Stimulated activated CD4-positive, alpha-beta T cell treated with anti-CD3 and anti-CD28 coated beads, TNF-alpha, amount 100 ng/mL, for 1 hour (primary cell): ENCODE measurements around the gene AKR1B1.

ENCODE experiments used
- DNase-seq, 3 donors: peaks; one replicate each; pipeline ENCODE4 v3.0.0-alpha.2; 2020; ENCODE audit warnings: low read depth in 3 of 3, low spot score in 1 of 3

AKR1B1 gene

DNA sequence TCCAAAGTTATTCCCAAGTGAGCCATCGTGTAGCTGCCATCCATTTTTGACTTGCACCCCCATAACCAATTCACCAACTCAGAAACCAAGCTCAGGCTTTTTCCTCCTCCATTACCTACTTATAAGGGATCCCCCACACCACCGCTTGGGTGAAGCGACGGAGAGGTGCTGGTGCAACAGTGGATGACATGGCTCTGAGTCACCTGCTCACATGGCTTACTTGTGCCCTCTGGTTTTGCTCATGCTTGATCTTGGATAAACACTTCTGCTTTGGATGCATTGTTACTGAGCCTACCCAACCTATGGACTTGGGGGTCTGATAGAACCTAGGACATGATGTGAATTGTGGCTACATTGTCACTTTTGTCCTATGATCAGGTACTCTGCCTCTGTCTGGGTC, 12.0 kb upstream of the AKR1B1 start:
- no peak for DNase-seq

DNA sequence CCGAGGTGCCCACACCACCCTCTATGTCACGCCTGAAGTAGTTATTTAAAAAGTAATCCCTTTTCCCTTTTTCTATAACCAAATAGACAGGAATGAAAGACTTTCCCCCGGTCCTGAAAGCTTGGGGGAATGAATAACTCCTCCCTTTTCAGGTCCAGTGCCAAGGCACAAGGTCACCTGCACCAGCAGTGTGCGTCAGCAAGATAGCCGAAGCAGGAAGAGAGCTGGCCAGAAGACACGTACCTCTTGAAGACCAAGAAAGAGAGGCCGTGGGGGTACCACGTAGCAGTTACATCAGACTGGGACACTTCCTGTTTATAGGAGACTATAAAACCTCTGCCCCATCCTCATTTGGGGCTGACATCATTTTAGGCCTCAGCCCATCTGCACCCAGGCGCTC, 10.7 kb upstream of the AKR1B1 start:
- no peak for DNase-seq

DNA sequence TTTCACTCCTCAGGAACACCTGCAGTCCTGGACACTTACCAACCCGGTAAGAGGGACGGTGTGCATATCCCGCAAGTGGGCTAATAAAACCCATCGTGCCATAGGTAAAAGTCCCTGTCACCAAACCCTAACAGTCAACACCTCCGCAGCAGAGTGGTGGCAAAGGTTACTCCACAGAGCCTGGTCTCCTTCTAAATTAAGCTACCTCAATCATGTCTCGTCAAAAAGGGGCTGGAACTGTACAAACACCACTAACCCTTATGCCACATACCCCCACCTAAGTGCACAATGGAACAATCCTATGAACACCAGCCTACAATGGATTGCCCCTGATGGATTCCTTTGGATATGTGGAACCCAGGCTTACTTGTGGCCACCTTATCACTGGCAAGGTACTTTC, 9.6 kb upstream of the AKR1B1 start:
- DNase-seq, result no peak

DNA sequence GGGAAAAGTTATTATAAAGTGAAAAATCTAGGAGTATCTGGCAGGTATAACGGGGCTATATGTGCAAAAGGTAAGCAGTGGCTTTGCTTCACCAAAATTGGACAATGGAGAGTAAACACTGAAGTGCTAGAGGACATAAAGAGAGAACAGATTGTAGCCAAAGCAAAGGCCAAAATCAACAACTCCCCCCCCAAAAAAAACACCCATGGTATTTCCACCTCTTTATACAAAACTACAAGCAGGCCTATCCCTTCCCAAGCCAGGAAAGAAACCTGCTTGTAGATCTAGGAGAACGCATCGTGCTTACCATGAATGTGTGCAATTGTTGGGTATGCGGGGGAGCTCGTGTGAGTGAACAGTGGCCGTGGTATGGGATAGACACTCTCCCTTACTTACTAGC, 9.2 kb upstream of the AKR1B1 start:
- DNase-seq, result no peak

DNA sequence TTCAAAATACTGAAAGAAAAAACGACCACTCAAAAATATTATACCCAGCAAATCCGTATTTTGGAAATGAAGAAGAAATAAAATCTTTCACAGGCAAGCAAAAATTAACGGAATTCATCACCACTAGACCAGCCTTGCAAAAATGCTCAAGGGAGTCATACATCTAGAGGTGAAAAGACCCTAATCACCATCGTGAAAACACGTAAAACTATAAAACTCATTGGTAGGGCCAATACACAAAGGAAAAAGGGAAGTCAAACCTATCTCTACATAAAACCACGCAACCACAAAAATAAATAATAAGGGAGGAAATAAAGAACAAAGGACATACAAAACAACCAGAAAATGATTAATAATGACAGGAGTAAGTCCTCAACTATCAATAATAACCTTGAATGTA, 6.6 kb upstream of the AKR1B1 start:
- DNase-seq, result no peak

DNA sequence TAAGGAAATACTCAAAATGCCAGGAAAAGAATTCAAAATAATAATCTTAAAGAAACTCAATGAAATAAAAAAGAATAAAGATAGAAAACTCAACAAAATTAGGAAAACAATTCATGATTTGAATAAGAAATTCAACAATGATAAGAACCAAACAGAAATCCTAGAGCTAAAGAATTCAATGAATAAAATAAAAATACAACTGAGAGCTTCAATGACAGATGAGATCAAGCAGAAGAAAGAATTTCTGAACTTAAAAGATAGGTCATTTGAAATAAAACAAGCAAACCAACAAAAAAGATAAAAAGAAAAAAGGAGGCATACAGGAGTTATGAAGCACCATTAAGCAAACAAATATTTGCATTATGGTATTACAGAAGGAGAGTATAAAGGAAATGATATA, 5.6 kb upstream of the AKR1B1 start:
- DNase-seq, result no peak

DNA sequence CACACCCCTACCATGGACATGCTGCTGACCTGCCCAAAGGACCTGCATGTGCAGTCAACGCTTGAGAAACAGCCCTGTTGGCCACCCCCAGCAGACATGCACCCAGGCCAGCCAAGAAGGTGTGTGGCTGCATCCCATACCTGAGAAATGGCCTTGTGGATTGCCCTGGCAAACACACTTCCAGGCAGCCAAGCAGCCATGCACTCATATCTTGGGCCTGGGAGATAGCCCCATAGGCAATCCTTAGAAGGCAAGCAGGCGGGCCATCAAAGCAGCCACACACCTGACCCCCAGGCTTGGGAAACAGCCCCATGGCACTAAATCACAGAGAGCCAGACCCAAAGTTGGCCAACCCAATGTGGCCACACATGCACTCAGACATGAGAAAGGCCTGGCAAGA, 4.9 kb upstream of the AKR1B1 start:
- no peak for DNase-seq

DNA sequence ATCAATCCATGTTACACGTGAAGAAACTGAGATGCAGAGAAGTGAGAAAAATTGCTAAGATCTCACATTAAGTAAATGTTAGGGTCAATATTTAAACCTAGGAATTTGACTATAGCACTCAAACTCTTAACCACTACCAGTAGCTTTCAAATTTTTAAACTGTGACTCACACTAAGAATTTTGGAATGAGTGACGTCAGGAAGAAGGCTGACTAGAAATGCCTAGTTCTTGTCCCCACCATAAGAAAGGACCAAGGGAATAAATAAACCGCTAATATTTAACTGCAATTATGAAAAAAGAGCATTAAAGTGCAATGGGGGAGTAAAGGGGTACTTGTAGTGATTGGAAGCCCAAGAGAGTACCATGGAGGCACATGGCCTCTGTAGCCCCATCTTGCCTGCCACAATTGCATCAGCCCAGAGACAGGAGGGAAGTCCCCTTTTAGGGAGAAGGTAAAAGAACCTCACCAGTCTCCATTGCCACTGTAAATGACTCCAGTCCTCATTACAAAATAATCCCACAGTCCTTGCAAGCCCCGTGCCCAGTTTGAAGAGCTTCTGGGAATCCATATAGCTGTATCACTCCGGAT, 3.5 kb upstream of the AKR1B1 start:
- no peak for DNase-seq

DNA sequence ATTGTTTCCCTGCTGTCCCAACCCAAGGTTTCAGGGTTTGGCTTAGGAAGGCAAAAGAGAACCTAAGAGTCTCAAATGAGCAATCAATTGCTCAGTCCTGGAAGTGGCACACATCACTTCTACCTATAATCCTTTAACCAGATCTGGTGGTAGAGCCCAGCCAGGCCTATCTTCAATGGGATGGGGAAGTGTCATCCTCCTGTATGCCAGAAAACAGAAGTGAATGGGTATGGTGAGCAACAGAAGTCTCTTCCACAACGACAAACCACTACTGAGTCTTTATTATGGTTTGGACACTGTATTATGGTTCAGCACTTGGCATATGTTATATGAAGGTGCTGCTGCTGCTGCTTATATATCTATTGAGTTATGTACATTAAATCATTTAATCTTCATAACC, 3.0 kb upstream of the AKR1B1 start:
- no peak for DNase-seq

DNA sequence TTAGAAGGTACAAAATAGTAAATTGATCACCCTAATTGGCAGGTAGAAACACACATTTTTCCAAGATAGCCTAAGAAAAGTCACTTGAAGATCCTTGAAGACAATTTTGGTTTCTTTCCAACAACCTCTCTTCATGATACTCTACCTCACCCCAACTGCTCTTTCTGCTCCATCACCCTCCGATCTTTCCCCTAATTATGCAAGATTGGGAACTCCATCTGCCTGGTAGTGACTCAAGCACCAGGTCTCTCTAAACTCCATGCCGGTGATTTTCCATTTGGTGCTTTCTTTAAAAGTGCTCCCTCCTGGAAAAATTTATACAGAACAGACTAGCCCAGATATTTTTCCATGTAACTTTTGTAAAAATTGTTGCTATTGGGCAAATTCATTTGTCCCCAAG, 1.1 kb upstream of the AKR1B1 start:
- no peak for DNase-seq

DNA sequence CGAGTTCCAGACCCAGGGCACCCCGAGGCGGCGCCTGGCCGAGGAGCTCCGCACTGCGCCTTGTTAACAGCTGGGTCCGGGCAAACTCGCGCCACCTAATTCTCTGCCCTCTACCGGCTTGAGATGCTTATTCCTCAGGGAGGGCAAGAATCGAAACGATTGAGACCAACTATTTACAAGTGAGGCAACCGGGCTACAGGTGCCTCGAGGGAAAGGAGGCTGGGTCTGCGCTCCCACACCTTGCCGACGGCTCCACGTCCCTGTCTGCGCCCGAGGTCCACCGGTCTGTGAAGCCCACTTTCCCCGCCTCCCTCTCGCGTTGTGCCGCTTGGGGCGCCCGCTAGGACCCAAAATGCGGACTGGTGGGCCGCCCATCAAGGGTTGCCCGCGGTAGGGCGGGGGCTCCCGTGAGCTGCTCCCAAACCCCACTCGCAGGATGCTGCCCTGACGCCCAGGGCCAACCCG, 527 bp downstream of the AKR1B1 start:
- DNase-seq, result peak; percentile 6 to 27 (median 20)

DNA sequence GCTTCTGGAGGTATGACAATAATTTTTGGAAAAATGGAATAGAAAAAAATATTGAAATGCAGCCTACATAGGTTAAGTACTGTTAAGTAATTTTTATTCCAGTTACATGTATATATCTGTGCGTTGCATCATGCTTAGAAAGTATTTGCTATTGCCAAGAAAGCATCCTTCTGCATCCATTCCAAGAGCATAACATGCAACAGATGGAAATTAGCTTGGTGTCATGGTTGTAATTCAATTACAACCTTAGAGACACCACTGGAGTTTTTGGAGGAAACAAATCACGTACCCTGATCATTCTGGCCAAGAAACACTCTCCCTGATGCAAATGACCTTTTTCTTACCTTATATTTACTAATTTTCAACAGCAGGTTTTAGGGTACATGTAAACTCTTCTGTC, 1.7 kb downstream of the AKR1B1 start:
- DNase-seq, result no peak

DNA sequence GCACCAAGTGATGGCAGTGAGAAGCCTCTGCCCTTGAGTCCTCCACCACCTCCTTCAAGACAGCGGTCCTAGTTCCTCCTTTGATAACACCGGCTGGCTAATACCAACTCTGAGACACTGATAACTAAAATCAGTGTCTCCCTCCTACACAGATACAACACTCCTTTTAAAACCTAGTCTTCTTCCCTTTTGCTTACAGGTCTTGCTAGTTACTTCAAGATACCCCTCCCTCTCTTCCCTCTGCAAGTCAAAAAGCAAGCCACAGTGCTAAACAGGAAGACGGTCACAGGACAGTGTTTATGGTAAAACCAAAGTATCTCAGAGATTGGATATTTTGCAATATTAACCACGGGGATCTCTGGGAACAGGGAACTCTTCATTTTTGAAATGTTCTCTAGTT, 4.6 kb downstream of the AKR1B1 start:
- DNase-seq, result no peak

DNA sequence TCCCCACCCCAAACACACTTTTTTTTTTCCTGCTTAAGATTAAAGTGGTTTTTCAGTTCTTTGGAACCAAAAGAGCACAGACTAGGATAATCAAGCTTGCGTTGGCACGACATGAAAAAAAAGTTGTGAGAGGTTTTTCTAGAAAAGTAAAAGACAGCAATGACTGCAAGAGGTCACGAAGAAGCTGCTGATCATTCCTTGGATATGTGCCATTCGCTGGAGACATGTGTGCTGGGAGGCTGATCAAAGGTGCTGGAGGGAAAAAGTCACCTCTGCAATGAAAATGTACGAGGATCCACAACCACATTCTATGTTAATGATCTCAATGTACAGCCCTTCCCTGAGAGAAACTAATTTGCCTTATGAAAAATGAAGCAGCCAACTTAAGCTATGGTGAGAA, 5.4 kb downstream of the AKR1B1 start:
- no peak for DNase-seq

DNA sequence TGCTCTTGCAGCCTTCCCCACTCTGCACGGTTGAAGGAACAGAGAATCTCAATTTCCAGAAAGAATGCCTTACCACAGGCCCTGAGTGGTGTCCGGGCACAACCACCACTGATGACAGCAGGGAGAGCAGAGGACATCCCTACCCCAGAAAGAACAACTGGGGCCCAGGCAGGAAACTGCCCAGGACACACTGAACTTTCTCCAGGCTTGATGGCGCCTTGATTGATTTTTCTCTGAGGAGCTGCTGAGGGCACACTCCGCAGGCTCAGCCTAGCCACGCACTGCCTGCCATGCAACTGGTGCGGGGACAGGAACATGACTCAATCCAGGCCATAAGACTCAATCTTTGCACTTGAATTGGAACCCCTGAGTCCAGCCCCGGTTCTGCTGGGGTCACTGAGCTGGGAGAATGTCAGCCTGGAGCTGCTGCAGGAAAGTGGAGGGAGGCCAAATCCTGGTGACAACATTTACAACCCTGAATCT, 5.9 kb downstream of the AKR1B1 start:
- DNase-seq, result no peak

DNA sequence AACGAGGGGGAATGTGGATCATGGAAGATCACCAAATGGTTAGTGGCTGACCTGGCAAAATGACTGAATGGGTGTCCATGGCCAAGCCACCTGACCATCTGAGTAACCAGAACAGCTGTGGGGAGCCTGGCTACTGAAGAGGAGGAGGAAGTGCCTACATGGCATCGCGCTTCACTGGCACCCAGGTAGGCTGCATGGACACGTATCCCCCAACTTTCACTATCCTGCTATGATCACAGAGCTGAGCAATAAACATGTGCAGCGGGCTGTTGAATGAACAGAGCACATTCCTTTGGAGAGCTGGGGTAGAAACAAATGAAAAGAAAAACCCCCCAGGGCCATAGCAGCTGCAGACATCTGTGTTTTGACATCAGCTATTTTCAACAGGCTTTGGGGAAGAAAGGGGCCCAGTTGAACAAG, 6.5 kb downstream of the AKR1B1 start:
- no peak for DNase-seq

DNA sequence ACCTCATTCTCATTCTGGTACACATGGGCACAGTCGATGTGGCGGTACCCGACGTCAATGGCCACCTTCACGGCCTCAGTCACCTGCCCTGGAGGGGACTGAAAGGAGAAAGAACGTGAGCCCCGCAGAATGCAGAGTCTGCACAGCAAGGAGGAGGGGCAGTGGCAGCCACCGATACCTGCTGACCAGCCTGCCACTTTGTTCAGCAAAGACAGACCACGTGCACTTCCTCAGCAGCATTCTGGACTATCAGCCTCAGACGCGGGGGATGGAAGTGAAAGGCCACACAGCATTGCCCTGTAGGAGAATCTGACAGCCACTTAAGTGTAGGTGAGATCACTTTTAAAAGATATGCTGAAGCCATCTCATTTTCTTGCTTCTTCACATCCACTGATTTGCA, 7.2 kb downstream of the AKR1B1 start:
- no peak for DNase-seq

DNA sequence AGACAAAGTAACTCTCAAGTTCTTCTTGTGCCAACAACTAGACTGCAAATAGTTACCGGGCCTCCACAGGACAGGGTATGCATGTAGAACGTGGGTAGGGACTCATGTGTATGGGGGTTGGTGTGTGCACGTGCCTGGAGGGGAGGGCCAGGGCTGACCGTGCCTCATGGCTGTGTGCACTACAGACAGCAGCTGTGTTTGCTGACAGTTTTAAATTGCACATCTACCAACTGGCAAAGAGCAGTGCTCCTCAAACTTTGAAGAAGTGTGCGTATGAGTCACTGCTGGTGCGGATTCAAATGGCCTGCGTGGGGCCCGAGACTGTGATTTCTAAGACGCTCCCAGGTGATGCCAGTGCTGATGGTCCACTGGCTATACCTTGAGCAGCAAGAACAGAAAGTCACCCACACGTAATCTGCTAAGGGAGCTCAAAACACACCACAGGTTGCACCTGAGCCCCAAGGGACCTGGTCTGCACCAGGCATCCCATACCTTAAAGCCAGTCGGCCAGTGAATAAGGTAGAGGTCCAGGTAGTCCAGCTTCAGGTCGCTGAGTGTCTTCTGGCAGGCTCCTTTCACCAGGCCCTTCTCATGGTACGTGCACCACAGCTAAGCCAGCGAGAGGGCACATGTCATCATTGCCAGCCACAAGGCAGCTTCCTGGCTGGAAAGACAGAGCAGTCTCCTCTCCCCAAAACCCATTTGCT, 8.5 kb downstream of the AKR1B1 start:
- no peak for DNase-seq

DNA sequence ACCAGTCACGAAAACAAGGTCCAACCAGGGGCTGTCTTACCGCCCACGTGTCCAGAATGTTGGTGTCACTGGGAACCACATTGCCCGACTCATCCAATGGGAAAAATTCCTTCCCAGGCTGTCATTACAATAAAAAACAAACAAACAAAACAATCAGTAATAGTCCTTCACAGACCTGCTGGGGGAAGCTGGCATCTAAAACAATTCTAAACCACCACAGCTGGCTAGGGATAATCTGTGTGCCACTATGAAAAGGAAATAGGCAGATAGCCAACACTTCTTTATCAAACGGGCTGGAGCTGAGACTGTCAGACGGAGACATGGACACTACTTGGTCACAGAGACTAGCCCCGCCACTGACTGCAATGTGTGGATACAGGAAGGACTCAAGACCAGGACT, 9.2 kb downstream of the AKR1B1 start:
- DNase-seq, result no peak

DNA sequence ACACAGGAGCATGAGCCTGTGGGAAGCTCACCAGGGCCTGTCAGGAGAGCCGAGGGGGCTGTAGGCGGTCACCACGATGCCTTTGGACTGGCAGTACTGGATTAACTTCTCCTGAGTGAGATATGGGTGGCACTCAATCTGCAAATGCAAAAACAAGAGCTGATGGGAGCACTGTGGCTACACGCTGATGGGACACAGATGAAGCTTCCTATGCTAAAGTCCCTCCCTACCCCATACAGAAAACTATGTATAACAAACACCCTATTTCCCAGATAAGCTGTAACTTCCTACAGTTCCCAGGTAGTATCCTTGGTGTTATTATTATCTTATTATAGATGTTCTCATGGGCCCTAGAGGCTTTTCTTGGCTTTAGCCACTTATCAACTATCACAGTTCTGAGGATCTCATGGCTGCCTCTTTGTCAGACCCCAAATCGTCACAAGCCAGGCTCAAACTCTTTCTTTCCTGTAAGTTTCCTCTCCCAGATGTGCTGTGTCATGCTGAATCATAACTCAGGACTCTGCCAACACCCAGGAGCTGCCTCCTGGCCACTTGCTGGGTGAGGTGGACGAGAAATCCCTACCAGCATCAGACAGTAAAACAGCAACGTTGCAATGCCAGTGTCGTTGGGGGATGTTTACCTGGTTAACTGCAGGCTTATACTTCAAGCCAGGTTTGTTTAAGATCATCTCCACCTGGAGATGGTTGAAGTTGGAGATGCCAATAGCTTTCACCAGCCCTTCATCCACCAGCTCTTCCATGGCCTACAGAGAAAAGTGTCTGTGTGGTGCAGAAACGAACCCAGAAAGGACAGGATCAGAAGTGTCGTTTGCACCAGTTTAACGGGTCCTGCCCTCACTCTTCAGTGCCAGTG, 10.3 kb downstream of the AKR1B1 start:
- no peak for DNase-seq

DNA sequence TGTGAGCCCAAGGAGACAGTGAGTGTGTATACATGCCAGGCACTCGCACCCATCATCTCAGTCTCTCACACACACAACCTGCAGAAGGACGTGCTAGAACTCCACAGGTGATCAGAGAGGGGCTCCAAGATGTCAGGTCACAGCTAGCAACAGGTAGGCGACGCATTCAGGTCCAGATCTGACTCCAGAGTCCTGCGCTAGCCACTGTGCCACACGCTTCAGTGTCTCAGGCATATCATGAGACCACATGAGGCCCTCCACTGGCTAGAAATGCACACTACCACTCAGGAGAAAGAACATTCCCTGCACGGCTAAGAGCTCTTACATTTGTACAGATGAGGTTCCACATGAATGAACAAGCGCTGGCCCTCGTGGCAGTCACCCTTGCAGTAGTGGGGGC, 11.5 kb downstream of the AKR1B1 start:
- no peak for DNase-seq

DNA sequence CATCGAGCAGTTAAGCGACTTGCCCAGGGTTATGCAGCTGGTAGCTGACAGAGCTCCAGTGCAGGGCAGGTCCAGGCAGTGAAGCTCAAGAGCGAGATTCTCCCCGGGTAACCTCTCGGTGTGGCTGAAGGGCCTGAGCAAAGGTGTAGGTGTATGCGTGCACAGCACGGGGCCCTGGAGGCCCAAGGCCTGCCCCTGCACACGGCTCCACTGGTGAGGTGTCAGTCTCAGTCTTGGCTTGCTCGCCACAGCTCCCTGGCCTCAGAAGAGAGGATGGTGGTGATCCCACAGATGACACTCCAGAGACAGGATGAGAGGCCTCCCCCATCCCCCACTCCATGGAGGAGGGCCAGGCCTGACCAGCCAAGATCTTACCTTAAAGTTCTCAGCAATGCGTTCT, 12.0 kb downstream of the AKR1B1 start:
- DNase-seq, result no peak
